HG03442 (cell line): ENCODE results near the gene ROBO1.

Experiments
- ATAC-seq: cut with Tn5 transposase; IDR thresholded peaks from one replicate; pipeline ENCODE4 v1.9.1; 2021; ENCODE audit warnings: mild to moderate bottlenecking, moderate library complexity; ENCODE audit not compliant: unreplicated experiment

Gene ROBO1

DNA sequence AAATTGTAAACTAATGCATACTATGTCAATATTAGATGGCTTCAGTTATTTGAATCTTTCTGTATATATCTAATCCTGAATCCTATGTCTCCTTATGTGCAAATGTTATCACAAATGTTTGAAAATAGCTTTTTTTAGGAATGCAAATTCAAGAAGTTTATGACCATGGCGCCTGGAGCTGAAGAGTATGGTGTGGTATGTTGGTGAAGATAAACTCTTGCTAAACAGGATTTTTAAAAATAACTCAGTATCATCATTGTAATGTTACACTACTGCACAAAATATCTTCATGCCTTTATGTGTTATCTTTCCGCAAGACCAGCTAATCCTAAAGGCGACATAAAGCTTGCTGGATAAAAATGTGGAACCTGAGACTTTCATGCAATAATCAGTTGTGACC, 382.6 kb downstream of the ROBO1 start:
- ATAC-seq = no peak

DNA sequence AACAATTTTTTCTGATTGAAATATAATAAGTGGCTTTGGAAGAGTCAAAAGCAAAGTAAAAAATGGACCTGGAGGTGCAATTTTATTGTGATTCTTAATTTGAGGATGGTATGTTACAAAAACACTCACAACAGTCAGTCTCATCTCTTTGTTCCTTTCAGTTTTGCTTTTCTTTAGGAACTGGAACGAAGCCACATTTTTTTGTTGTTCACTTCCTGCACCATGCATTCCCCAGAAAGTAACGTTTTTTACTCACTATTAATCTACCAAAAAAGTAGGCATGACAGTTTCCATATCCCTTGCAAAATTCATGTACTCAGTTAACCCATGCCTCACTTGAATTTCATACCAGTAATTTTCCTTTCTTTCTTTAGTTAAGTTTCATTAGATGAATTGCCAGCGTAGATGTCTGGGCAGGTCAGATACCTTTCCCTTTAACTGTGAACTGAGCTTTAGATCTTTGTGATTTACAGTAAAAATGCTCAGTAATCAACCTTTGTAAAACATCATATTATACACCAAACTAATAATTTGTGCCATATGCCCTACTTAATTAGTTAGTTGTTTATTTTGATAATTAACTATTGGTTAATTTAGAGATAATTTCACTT, 384.3 kb downstream of the ROBO1 start:
- no peak for ATAC-seq

DNA sequence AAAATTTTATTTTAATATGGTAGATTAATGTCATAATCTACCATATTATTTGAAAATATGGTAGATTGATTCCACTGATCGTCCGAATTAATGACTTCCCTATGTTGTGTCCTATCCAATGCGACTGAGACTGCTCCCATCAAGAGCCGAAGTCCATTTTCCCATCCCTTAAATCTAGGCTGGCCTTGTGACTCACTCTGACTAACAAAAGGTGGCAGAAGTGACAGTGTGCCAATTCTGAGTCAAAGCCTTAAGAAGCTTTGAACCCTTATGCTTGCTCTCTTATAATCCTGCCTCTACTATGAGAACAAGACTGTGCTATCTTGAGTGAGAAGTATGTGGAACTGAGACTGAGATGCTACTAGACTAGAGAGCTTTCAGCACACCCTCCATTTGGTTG, 387.2 kb downstream of the ROBO1 start:
- ATAC-seq = no peak

DNA sequence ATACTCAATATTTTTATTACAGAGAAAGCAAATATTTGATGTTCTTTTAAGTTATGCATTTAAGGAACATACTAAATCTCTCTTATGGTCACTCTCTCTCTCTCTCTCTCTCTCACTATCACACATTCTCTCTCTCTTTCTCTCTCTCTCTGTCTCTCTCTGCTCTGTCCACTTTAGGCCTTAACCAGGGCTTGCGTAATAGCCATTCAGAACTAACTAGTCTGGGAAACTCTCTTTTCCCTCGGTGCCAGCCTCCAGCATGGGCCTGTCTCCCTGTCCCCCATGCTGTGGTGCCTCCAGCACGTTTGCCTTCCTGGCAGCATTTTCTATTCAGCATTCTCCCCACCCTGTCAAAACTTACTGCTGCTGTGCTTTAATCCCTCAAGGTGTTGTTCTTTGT, 389.7 kb downstream of the ROBO1 start:
- no peak for ATAC-seq

DNA sequence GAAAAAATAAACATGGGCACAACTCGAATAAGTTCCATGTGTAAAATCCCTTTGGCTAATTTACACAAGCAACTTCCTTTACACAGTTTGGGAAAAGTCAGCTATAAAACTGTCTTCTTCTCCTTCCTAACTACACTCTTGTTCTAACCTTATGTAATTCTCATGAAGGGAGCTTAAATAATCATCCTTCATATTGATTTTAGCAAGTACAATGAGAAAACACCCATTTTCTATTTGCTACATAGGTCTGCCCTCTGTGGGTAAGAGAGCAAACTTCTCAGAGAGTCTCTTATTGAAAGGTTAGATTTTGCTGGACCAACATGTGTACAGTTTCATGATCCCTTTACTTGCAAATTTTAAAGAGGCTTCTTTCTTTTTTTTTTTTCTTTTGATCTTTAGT, 398.5 kb downstream of the ROBO1 start:
- ATAC-seq = no peak

DNA sequence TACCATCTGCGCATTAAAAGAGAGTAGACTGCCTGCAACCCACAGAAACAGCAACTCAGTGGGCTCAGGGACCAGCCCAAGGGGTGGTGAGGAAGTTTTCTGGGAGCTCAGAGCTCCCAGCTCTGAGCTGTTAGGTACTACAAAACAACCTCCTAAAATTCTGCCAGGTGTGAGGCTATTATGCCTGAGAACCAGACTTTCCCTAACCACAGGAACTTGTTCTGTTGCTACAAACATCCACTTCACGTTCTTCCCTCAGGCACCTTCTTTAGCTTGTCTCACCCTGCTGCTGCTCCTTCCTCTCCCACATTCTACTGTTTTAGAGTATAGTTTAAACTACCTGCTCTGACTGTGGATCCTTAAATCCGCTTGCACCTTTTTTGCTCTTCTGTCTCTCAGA, 399.4 kb downstream of the ROBO1 start:
- ATAC-seq = no peak

DNA sequence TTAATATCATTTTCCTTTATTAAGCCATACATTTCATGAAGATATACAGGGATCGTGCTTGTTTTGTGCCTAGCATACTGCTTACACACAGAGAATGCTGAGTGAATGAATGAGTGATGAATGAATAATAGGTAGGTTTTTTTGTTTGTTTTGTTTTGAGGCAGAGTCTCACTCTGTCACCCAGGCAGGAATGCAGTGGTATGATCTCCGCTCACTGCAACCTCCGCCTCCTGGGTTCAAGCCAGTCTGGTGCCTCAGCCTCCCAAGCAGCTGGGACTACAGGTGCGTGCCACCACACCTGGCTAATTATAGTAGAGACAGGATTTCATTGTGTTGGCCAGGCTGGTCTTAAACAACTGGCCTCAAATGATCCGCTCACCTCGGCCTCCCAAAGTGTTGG, 400.0 kb downstream of the ROBO1 start:
- ATAC-seq = no peak

DNA sequence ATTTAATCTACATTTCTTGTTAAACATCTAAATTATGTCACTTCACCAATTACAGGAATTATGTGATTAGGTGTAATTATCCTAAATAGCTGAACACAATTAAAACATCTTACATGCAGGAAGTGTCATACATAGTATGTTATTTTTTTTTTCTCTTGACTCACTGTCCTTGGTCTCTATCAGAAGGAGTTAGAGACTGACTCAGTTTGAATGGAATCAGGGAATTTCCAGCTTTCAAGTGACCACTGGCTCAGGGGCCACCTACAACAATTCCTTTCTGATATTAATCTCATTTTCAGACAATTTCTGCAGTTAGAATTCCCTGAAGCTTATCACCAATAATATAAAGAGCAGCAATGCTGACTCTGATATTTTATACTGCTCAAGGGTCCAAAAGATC, 400.7 kb downstream of the ROBO1 start:
- no peak for ATAC-seq

DNA sequence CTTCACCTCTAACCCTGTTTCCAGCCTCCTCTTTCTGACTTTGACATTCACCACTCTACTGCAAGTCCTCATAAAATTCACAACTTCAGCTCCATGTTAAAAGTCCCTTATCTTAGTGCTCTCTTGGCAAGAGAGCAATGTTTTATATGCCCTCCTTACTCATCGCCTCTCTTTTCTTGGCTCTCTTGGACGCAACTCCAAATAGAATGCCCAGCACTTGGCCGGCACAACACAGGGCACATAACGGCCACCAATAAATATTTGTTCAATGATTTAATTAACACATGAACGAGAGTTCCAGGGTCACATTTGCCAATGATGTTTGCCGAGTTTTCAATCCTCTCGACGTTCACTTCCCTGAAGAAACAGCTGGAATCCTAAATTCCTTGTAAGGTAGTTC, 401.4 kb downstream of the ROBO1 start:
- no peak for ATAC-seq

DNA sequence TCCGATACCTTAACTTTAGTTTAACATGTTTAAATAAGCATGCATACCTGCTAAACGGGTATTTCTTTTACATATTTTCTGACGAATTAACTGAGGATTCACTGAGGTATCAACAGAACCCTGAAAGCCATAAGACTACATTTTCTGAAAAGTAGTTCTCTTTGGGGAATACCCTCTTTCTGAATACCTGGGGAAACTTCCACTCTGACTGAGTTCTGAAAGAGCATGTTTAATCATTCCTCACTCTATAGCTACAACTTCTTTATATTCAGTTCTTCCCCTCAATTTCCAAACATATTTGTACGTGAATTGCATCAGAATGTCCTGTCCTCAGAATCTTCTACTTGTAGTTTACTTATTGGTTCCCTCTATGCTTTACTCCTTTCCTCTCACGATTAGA, 403.0 kb downstream of the ROBO1 start:
- ATAC-seq = no peak

DNA sequence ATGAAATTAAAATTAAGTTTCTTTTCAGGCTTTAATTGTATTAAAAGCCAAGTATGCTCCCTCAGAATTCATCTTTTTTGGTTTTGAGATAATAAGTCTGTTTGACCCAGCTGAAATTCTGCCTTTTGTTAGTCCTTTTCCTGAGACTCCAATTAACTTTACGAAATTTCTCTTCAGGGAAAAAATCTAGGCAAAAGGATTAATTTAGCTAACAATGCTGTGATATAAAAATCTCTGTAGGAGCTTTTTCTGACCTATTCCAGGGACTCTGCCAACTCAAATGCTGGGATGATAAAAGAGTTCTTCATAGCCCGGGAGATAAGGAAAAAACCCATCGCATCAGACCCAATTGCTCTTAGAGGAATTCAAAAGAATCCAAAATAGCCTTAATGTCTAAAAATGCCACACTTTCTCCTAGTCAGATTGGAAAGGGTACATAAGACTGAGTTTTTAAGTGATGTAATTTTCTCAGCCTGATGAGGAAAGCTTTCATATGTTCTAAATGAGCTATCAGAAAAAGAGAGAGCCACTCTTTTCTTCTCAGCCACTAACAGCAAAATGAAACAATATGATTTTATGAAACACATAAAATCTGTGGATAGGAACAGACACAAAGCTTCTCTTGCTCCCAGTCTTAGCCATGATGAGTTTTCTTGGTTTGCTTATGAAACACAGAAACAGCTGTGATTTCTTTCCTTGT, 405.1 kb downstream of the ROBO1 start:
- no peak for ATAC-seq

DNA sequence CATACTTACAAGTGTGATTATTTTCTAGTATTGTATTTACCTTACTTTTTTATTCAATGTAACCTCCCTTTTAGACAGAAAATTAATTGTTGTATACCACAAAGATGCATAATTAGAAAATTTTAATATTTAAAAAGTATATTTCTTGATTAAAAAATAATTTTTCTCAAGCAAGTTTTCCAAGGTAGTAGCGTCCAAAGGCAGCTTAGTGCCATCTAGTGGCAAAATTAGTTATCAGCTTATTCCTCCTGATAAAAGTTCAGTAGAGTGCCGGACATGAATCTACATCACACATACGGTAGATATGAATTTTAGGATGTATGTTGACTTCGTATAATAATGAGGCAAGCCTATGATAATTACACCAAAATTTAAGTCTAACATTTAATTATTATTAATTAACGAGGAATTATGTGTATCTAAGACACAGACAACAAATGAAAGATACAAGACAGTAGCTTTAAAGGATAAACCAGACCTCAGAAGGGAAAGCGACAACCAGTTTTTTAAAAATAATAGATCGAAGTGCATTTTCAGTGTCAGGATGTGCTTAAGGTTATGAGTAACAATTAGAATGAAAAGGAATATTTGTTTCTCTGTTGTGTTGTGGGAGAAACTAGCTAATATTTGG, 405.9 kb downstream of the ROBO1 start:
- ATAC-seq = peak; percentile 75

DNA sequence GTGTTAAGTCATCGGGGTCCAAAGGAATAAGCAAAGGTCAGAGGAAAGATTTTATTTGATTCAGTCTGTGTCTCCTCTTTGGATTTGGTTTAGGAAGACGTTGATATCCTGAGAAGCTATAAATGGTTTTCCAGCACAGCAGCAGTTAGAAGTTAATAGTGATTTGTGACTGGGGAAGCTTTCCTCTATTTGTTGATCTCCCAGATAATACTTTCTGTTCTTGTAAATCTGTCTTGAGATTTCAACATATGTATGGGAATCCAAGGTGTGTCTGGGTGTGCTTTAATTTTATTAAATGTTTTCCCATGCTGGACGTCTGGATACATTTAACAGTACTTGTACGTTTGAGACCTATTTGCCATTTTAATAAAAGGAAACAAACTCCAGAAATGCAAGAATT, 409.5 kb downstream of the ROBO1 start:
- ATAC-seq = no peak

DNA sequence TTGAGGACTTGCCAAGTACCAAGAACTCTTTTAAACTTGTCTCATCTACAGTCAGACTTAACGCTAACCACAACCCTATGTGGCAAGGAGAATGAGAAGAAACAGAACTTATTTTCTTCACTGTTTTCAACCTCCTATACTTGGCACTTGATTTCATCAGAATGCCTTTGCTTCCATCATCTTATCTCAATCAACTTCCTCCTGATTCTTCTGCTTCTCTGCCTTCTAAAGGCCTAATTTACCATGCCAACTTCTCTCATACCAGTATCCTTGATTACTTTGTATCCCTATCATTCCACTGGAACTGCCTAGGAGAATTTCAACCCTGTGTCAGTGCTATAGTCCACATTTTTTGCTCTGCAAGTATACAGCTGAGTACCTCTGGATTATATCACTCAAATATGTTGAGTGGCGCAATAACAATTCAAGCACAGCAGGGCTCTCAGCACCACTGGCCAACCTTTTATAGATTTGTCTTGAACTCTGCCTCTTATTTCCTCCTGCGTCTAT, 413.6 kb downstream of the ROBO1 start:
- ATAC-seq = no peak

DNA sequence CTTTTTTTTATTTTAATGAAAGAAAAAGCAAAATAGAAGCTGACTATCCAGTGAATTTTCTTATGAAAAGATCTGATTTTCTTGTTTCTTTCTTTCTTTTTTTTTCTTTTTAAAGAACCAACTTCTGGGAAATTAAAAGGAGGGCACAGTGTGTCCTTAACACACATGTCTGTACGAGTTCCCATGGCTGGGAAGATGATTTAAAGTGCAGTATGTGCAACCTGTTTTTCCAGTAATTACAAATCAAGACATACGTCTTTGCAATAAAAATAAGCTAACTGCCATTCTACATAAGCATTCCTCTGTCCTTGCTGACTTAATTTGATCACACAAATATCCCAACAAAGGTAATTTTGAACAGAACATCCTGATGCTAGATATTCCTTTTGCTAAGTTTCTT, 416.1 kb downstream of the ROBO1 start:
- no peak for ATAC-seq

DNA sequence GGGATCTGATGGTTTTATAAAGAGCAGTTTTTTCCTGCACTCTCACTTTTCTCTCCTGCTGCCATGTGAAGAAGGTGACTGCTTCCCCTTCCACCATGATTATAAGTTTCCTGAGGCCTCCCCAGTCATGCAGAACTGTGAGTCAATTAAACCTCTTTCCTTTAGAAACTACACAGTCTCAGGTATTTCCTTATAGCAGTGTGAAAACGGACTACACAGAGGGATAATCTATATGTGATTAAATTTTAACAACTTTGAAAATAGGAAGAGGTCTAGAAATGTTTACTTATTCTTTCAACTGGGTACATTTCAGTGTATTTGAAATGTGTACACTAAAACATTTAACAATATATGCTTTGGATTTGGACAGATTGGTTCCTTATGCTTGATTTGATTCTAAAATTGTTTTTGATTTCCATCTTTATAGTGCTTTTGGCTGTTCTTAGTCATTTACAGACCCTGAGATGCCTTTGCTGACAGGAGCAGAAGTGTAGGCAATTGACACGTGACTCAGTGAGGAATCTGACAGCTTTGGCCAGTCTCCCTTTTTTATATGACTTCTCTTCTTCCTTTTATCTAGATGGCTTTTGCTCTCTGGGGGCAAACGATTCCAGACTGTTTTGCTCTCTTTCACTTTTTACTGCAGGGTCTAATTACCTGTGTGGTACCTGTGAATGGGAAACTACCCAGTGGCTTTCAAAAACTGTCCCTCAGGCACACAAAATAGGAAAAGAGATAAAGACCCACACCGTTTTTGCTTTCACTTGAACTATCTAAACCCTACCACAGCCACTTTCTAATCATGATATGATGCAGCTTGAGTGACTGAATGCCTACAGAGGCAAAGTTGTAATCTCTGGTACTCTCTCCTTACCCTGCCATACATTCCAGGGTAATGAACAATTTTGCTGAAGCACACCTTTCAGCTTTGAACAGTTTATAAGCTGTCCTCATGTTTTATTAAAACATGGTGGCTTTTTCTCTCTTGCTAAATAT, 422.6 kb downstream of the ROBO1 start:
- no peak for ATAC-seq

DNA sequence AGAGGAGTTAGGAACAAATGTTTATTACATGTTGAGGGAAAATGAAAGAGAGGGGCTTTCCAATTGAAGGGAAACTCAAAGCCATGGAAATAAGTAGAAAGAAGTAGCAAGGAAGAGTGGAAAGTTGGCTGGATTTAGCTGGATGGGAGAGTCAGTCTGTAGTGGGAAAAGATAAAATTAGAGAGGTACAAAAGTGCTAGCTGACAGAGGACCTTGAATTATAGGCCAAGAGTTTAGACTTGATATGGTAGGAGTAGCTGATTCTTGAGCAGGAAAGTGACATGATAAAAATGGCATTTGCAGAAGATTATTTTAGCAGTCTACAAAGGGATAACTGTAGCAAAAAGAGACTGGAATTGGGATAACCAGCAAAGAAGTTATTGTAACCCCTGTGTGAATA, 425.8 kb downstream of the ROBO1 start:
- no peak for ATAC-seq

DNA sequence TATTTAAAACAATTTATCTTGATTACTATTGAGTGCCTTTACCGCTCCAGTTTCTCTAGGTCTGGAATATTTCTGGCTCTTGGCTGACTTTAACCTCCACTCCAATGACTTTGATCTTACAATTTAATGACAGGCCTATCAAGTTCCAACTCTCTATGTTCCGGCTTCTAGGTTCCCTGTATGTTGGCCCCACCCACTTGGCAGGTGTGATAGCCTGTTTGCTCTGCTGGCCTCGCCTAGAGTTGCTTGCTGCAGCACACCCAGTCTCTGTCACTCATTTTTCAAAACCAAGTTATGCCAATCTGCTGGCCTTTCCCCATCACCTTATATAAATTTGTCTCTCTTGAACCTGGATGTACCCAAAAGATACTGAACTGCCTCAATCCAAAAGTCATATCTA, 428.0 kb downstream of the ROBO1 start:
- no peak for ATAC-seq

DNA sequence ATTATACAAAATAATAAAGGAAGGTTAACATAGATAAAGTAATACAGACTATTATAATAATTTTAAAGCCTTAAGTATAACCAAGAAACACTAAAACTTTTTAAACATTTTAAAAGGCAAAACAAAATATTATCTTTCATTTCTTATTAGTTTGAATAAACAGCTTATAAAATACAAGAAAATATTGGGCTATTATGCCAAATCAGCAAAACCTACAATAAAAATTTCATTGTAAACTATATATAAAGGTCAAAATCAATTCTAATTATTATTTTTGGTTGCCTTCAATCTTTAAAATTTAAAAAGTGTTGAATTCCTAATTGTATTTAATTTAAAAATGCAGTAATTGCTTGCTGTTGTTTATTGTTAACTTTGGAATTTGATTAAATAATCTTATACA, 430.0 kb downstream of the ROBO1 start:
- no peak for ATAC-seq

DNA sequence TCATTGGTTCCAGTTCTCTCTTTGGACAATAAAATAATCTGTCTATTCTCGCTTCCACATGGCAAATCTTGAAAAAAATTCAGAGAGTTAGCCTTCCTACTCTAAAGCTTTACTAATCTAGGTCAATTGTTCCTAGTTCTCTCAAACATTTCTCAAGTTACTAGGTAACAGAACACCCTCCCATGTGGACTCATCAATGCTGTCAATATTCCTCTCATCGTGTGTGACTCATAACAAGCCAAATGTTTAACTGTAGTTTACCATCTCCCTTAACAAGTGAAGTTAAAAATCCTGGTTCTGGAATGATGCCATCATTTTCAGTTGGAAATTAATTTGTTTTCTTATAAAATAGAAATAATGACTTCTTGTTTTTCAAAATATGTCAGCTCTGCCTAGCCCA, 438.6 kb downstream of the ROBO1 start:
- ATAC-seq = no peak

DNA sequence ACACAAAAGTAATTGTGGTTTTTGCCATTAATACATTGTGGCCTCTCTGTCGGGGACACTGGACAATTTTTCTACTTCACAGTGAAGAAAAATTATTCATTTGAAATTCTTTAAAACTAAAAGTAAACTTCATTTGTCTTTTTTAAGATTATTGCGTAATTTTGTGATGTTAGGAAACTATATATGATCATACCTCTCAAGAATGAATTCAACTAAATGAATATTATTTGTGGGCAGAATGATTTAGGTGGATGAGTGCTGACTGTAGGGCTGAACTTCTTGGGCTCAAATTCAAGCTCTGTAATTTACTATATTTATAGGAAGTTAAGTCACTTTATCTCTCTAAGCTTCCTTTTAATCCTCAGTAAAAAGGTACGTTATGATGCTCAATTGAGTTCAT, 441.2 kb downstream of the ROBO1 start:
- no peak for ATAC-seq
